Measurements from ENCODE around the gene OR51A4.

The OR51A4 gene, protein sequence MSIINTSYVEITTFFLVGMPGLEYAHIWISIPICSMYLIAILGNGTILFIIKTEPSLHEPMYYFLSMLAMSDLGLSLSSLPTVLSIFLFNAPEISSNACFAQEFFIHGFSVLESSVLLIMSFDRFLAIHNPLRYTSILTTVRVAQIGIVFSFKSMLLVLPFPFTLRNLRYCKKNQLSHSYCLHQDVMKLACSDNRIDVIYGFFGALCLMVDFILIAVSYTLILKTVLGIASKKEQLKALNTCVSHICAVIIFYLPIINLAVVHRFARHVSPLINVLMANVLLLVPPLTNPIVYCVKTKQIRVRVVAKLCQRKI

DNA sequence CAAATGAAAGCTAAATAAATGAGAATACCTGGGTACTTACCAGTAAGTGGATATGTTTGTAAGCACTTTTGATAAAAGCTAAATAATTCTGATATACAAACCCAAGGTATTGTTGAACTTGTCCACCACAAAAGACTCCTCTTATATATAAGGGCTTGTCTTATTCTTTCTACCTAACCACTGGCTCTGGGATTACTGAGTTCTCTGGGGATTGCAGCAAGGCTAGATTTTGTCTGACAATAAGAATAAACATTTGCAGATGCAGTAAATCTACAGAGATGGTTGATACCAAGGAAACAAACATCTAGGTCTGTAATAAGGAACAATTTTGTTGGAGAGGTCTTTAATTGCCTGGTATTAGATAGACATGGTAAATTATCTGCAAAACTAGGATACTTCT lies at the start of gene OR51A4:
Gene OR51A4, minus strand, starts transcription at position 101 of the 400 bp plus-strand sequence. CDS start 505 bp downstream, outside the sequence.
- no peak for DNase-seq (ENCODE audit: low read depth)
- in situ Hi-C loops (cut with HindIII; ENCODE audit: low sequenced_read_pairs) = no loop called here
- TF ChIP-seq, protein P1, sequence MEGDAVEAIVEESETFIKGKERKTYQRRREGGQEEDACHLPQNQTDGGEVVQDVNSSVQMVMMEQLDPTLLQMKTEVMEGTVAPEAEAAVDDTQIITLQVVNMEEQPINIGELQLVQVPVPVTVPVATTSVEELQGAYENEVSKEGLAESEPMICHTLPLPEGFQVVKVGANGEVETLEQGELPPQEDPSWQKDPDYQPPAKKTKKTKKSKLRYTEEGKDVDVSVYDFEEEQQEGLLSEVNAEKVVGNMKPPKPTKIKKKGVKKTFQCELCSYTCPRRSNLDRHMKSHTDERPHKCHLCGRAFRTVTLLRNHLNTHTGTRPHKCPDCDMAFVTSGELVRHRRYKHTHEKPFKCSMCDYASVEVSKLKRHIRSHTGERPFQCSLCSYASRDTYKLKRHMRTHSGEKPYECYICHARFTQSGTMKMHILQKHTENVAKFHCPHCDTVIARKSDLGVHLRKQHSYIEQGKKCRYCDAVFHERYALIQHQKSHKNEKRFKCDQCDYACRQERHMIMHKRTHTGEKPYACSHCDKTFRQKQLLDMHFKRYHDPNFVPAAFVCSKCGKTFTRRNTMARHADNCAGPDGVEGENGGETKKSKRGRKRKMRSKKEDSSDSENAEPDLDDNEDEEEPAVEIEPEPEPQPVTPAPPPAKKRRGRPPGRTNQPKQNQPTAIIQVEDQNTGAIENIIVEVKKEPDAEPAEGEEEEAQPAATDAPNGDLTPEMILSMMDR (IDR thresholded peaks at IDR 0.05; ENCODE audit: low read depth, low read length, missing control alignments) = no peak
- H3K4me3 ChIP-seq (ENCODE audit: low read depth, low read length) = no peak within 1 kb of the TSS

DNA sequence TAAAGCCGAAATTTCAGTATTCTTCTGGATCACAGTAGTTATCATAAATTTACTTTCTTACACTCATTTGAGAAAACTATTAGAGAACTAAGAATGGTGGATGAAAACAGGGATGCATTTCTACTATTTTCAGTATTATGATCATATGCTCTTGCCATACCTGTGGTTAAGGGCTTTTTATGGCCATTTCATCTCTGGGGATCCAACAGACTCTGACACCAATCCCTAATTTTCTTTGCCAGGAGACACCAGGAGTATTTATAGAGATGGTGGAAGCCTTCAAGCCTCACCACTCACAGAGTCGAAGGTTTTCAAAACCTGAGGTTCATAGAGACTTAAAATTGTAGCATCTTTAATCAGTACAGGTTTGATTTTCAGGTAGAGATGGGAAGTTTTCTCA lies 47.1 kb upstream of the OR51A4 start, which contains the start of gene OR51L1:
Gene OR51L1, plus strand, starts transcription at position 301 of the 400 bp plus-strand sequence. CDS start 4,132 bp downstream, outside the sequence.
- TF ChIP-seq, protein P1 (IDR thresholded peaks at IDR 0.05; ENCODE audit: low read depth, low read length, missing control alignments) = no peak
- H3K4me3 ChIP-seq (ENCODE audit: low read depth, low read length) = no peak within 1 kb of the TSS
- in situ Hi-C loops (cut with HindIII; ENCODE audit: low sequenced_read_pairs) = no loop called here

DNA sequence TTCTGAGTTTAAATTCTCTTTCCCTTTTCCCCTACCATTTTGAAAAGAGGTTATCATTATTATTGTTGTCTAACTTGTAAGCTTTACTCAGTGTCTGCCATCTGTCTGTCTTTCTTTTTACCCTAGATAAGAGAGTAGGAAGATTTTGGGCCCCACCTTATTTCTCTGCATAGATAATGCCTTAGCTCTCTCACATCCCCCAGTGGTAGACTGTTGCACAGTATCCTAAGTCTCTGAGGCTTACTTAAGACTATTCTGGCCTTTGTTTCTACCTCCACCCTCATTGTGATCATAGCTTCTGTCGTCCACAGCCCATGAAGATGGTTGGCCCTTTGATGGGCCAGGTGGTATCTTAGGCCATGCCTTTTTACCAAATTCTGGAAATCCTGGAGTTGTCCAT lies 43.7 kb upstream of the OR51A4 start:
- no peak for DNase-seq (ENCODE audit: low read depth)
- in situ Hi-C loops (cut with HindIII; ENCODE audit: low sequenced_read_pairs) = no loop called here
- TF ChIP-seq, protein P1 (IDR thresholded peaks at IDR 0.05; ENCODE audit: low read depth, low read length, missing control alignments) = peak; percentile 61
- H3K4me3 ChIP-seq (ENCODE audit: low read depth, low read length) = no peak overlapping the region

More for the DNA sequence above, 47.1 kb upstream of the OR51A4 start, which contains the start of gene OR51L1:
- no peak for DNase-seq (ENCODE audit: low read depth)

DNA sequence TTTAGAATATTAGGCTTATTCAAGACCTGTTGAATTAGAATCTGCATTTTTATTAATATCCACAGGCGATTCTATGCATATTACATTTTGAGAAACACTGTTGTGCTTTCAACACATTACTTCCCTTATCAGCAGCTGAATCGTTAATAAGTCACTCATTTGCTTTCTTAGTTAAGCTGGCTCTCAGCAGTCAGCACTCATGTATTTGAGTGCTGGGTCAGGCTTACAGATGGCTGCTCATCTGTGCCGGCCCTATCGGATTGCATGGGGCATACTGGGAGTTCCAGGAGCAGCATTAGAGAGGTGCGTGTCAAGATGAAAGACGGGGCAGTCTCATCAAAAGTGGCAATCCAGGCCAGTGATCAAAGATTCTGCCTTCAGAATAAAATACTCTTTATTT lies 36.4 kb upstream of the OR51A4 start:
- H3K4me3 ChIP-seq (ENCODE audit: low read depth, low read length) = no peak overlapping the region
- no peak for DNase-seq (ENCODE audit: low read depth)
- TF ChIP-seq, protein P1 (IDR thresholded peaks at IDR 0.05; ENCODE audit: low read depth, low read length, missing control alignments) = no peak
- in situ Hi-C loops (cut with HindIII; ENCODE audit: low sequenced_read_pairs) = no loop called here

DNA sequence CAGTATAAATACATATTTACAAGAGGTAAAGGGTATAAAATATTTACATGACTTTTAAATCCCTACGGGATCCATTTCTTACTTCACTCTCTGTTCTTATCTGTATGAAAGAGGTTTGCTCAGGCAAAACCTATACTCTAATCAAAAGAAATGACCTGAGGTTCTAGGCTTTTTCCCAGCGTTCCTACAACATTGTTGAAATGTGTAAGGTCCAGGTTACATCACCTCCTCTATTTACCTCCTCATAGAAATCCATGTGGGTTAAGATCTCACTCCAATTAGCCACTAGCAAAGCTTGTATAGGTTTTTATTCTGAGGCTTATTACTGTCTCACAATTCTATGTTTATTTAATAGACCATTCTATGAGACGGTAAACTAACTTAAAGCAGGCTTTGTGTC lies 35.3 kb upstream of the OR51A4 start:
- in situ Hi-C loops (cut with HindIII; ENCODE audit: low sequenced_read_pairs) = no loop called here
- TF ChIP-seq, protein P1 (IDR thresholded peaks at IDR 0.05; ENCODE audit: low read depth, low read length, missing control alignments) = no peak
- no peak for DNase-seq (ENCODE audit: low read depth)
- no peak overlapping the region for H3K4me3 ChIP-seq (ENCODE audit: low read depth, low read length)

DNA sequence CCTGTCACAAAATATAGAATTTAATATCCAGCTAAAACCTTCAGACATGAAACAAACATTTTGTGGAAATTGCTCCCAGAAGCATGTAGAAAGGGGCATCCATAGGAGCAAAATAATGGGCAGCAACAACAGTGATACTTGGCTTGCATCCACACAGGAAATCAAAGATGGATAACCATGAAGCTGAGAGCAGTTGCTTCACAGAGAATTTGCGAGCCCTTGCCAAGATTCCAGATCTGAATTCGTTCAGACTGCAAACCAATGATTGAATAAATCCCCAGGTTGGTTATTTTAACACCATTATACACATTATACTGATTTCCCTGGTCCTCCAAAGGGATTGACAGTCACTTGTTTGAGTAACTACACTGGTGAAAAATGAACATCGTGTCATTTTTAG lies 31.6 kb upstream of the OR51A4 start:
- peak; percentile 13 for DNase-seq (ENCODE audit: low read depth)
- in situ Hi-C loops (cut with HindIII; ENCODE audit: low sequenced_read_pairs) = no loop called here
- TF ChIP-seq, protein P1 (IDR thresholded peaks at IDR 0.05; ENCODE audit: low read depth, low read length, missing control alignments) = no peak
- no peak overlapping the region for H3K4me3 ChIP-seq (ENCODE audit: low read depth, low read length)

Measured in astrocyte of the cerebellum (primary cell).